Ovary (tissue), 9 donors: Measurements from ENCODE around the gene IGFBP7. TPM values are rescaled to one million over a fixed set of nuclear protein-coding genes. Genes with fewer than 3 reads are reported as not detected.

ENCODE experiments used
- DNase-seq, 5 donors: peaks; one replicate each; pipeline ENCODE4 v3.0.0-alpha.2; 2019 to 2020
- H3K27ac ChIP-seq, 2 donors: fragments of 200-600 bp; one replicate each; pipeline versions ENCODE4 v1.5.1 to v1.8.0; 2019 to 2022
- H3K27me3 ChIP-seq: fragments of 200-600 bp; one replicate; pipeline ENCODE4 v1.8.0; 2022
- H3K36me3 ChIP-seq: fragments of 200-600 bp; sonication (generic); one replicate; pipeline ENCODE4 v1.5.1; 2019
- H3K4me1 ChIP-seq: one replicate; pipeline ENCODE4 v1.8.1; 2013; ENCODE audit warnings: mild to moderate bottlenecking, moderate library complexity; ENCODE audit not compliant: insufficient read depth
- H3K4me3 ChIP-seq: fragments of 200-600 bp; sonication (generic); one replicate; pipeline ENCODE4 v1.5.1; 2017
- H3K9me3 ChIP-seq, 2 donors: fragments of 200-600 bp in 1 of 2; sonication (generic) in 1 of 2; one replicate each; pipeline versions ENCODE4 v1.5.1 to v1.8.1; 2013 to 2019; ENCODE audit warnings: mild to moderate bottlenecking in 1 of 2, moderate library complexity in 1 of 2
- EP300 ChIP-seq: sonication (generic); formaldehyde crosslinking; IDR thresholded peaks from one replicate; pipeline ENCODE4 v1.6.1; 2017; ENCODE audit warnings: antibody characterized with exemption
- POLR2A ChIP-seq: fragments of 450-650 bp; IDR thresholded peaks from one replicate; pipeline ENCODE4 v1.6.1; 2017; ENCODE audit warnings: antibody characterized with exemption, mild to moderate bottlenecking, moderate library complexity
- WGBS, 3 donors: extraction: QIAGEN DNeasy Blood & Tissue Kit in 1 of 3; methylation state at CpG; one replicate each; pipeline versions ENCODE4 v1.1.5 to v1.1.7; 2013 to 2017; 5-methylcytosine and 5-hydroxymethylcytosine counted together
- intact Hi-C, 4 donors: fragments of 100-400 bp; cut with DNase I; formaldehyde crosslinking; loops; one replicate each; pipeline versions ENCODE4 v1.11.0 to v1.15.1; 2022 to 2023
- polyA plus RNA-seq, 2 donors: library from polyadenylated mRNA; stranded (reverse); fragments of 200-250 nt in 1 of 2; fragments of 350-450 nt in 1 of 2; fragmentation: Illumina TruSeq in 1 of 2; extraction: RNeasy Lipid Tissue Mini Kit (QIAGEN cat#74804) in 1 of 2; gene quantifications; one replicate each; pipeline ENCODE4 v1.2.3, GENCODE V29; 2013 to 2014
- total RNA-seq, 7 donors: library from RNA; depleted of rRNA in 2 of 7; stranded (reverse); fragments of >200 nt in 2 of 7; fragmentation: NEBNext Ultra II Directional in 3 of 7; extraction: Animal tissue kit (Norgen Biotek cat#: 25700) in 3 of 7; gene quantifications; one replicate each; pipeline versions ENCODE4 v1.1.0 to v1.2.4, GENCODE V29; 2016 to 2023
- TF ChIP-seq, protein P1 (sequence below), 3 donors: fragments of 450-650 bp in 2 of 3; fragments of 200-600 bp in 1 of 3; IDR thresholded peaks; one replicate each; pipeline versions ENCODE4 v1.5.1 to v1.8.0; 2016 to 2022; ENCODE audit warnings: antibody characterized with exemption in 3 of 3, mild to moderate bottlenecking in 1 of 3
- donor health status: DM: no; HTN: no; CAD: no; lungs with moderate emphysema.
- donor health status: DM: no; HTN: no; CAD: no.
- donor health status: Bipolar disorder and iron deficiency.
- donor health status: DM: yes; HTN: yes; CAD: no.
- donor health status: DM: no; HTN: no; CAD: no.
- donor health status: DM: yes; HTN: yes; CAD: no.

IGFBP7 gene
- total and polyA plus RNA-seq, 9 donors: 96.8 to 4,468 (median 359) TPM

DNA sequence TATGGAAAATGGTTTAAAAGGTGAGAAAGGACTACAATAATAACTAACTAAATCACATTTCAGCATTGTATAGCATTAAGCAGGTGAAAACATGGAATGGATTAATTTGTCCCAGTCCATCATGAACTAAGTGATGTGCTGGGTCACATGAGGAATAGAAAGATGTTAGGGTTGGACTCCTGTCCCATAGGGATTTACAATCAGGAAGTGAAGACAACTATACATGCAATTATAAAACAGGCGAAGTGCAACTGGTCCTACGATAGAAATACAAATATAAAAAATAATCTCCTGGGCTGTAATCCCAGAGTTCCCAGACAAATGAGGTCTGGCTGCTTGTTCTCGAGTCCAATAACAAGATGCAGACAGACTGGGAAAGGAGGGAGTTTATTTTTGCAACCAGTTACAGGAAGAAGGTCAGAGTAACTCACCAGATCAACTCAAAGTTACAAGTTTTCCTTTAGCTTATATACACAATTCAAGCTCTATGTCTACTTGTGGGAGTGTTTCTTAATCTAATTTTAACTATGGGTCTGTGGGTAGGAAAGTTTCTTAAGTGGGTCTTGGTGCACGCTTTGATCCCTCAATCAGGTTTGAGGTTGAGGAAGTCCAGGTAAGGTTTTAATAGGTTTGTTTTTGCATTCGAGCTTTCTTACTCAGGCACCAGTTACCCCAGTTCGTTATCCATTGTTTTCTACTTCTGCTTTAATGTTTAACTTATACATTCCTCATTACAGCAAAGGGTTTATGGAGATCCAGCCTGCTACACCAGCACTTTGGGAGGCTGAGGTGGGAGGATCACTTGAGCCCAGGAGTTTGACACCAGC is 50.1 kb downstream of the IGFBP7 start:
- WGBS, 3 donors: 20 to 28% (median 21%) methylated on average over 6 of the region's 6 CpGs
- Histone ChIP-seq H3K27me3 (no peaks in the 10 kb centered on the region), H3K4me1 (peaks cover 24% of the 10 kb centered on the region), H3K4me3 (no peak overlapping the region), H3K36me3 (no peaks in the 10 kb centered on the region), H3K9me3 (no peaks in the 10 kb centered on the region), H3K27ac (no peak overlapping the region)
- TF ChIP-seq, protein P1, sequence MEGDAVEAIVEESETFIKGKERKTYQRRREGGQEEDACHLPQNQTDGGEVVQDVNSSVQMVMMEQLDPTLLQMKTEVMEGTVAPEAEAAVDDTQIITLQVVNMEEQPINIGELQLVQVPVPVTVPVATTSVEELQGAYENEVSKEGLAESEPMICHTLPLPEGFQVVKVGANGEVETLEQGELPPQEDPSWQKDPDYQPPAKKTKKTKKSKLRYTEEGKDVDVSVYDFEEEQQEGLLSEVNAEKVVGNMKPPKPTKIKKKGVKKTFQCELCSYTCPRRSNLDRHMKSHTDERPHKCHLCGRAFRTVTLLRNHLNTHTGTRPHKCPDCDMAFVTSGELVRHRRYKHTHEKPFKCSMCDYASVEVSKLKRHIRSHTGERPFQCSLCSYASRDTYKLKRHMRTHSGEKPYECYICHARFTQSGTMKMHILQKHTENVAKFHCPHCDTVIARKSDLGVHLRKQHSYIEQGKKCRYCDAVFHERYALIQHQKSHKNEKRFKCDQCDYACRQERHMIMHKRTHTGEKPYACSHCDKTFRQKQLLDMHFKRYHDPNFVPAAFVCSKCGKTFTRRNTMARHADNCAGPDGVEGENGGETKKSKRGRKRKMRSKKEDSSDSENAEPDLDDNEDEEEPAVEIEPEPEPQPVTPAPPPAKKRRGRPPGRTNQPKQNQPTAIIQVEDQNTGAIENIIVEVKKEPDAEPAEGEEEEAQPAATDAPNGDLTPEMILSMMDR (IDR thresholded peaks at IDR 0.05): no peak
- TF ChIP-seq POLR2A: no peak
- TF ChIP-seq EP300: no peak
- DNase-seq: no peak
- intact Hi-C loops: loop anchor here in 1 of 4 donors (5.0 kb wide), 1 partner anchor 47 kb away; no protein-coding TSS in a partner anchor

GRCh38 chr4:57055886-57056285 is 54.3 kb downstream of the IGFBP7 start:
- no peak for TF ChIP-seq POLR2A
- no peak for TF ChIP-seq EP300
- TF ChIP-seq, protein P1 (IDR thresholded peaks at IDR 0.05): no peak
- WGBS, 3 donors: 73 to 79% (median 75%) methylated on average over 14 of the region's 14 CpGs
- Histone ChIP-seq H3K27ac (no peak overlapping the region), H3K4me3 (no peak overlapping the region), H3K9me3 (no peaks in the 10 kb centered on the region), H3K36me3 (no peaks in the 10 kb centered on the region), H3K27me3 (no peaks in the 10 kb centered on the region), H3K4me1 (peaks cover 11% of the 10 kb centered on the region)
- no peak for DNase-seq
- intact Hi-C loops: no loop called here

DNA sequence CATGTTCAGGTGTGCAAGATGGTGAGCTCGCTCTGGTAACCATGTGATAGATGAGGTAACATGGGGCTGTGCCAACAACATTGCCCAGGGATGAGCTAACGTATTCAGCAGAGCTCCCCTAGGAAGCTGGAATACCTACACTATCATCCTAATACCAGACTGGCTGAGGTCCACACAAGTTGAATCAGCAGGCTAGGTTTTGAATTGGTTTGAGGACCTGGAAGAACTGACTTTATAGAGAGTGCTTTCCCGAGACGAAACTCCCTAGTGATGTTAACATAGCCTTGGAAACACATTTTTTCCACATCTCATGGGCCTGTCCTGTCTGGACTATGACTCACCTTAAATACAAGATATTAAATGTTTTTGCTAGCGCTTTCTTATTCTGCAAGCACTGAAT is 56.7 kb downstream of the IGFBP7 start:
- TF ChIP-seq, protein P1 (IDR thresholded peaks at IDR 0.05): no peak
- TF ChIP-seq POLR2A (no peak), EP300 (no peak)
- H3K4me1 ChIP-seq: peaks cover 8% of the 10 kb centered on the region
- H3K36me3 ChIP-seq: no peaks in the 10 kb centered on the region
- WGBS, 3 donors: 36 to 48% (median 43%) methylated on average over 5 of the region's 5 CpGs
- DNase-seq: no peak
- intact Hi-C loops: no loop called here
- no peaks in the 10 kb centered on the region for H3K27me3 ChIP-seq
- no peaks in the 10 kb centered on the region for H3K9me3 ChIP-seq
- H3K4me3 ChIP-seq: no peak overlapping the region
- no peak overlapping the region for H3K27ac ChIP-seq

GRCh38 chr4:57051524-57051923 is 58.7 kb downstream of the IGFBP7 start:
- Histone ChIP-seq H3K9me3 (no peaks in the 10 kb centered on the region), H3K36me3 (no peaks in the 10 kb centered on the region), H3K4me3 (no peak overlapping the region), H3K27ac (no peak overlapping the region), H3K27me3 (no peaks in the 10 kb centered on the region), H3K4me1 (peaks cover 3% of the 10 kb centered on the region)
- TF ChIP-seq, protein P1 (IDR thresholded peaks at IDR 0.05): no peak
- TF ChIP-seq EP300 (no peak), POLR2A (no peak)
- no peak for DNase-seq
- whole genome bisulfite sequencing, 3 donors: 88 to 94% (median 92%) methylated on average over 2 of the region's 2 CpGs
- intact Hi-C loops: no loop called here
